Panc1 (cell line): Measurements from ENCODE around the gene SLC30A4. TPM values are rescaled to one million over a fixed set of nuclear protein-coding genes. Genes with fewer than 3 reads are reported as not detected.

Source experiments
- ATAC-seq: fragments of 200-7000 bp; cut with Tn5 transposase; 2 replicates; pipeline ENCODE4 v1.9.1; 2020; ENCODE audit warnings: mild to moderate bottlenecking, moderate library complexity
- BruUV-seq: library from RNA; stranded (reverse); fragments of 400-500 nt; replicated peaks from 2 replicates; lab custom pipeline; 2021; lab: Mats Ljungman, UMichigan
- CTCF ChIA-PET: fragments of 300-600 bp; sonication (Branson Sonifier 250); formaldehyde crosslinking; loops from one replicate; lab custom pipeline; 2022; ENCODE audit warnings: antibody characterized with exemption; lab: Charles Lee
- POLR2A ChIA-PET: fragments of 300-600 bp; sonication (Branson Sonifier 250); formaldehyde crosslinking; loops from one replicate; lab custom pipeline; 2022; ENCODE audit warnings: antibody characterized with exemption; lab: Charles Lee
- DNase-seq: peaks from one replicate; pipeline ENCODE4 v3.0.0-alpha.2; 2010; ENCODE audit warnings: low read depth, low spot score
- H3K27ac ChIP-seq: 2 replicates; pipeline ENCODE4 v1.5.1; 2011; ENCODE audit warnings: mild to moderate bottlenecking, low read length, inconsistent platforms
- H3K27me3 ChIP-seq: fragments of 200-500 bp; sonication (Bioruptor generic); 2 replicates; pipeline ENCODE4 v1.6.0; 2014; ENCODE audit warnings: low read length, inconsistent platforms; ENCODE audit not compliant: control insufficient read depth, insufficient read depth
- H3K36me3 ChIP-seq: fragments of 200-500 bp; sonication (Bioruptor generic); 2 replicates; pipeline ENCODE4 v1.5.1; 2014; ENCODE audit warnings: inconsistent platforms, mild to moderate bottlenecking, low read length, moderate library complexity; ENCODE audit not compliant: control insufficient read depth, insufficient read depth
- H3K4me1 ChIP-seq: 2 replicates; pipeline ENCODE4 v1.5.1; 2011; ENCODE audit warnings: inconsistent platforms, mild to moderate bottlenecking, low read length, moderate library complexity; ENCODE audit not compliant: control insufficient read depth, insufficient read depth
- H3K4me3 ChIP-seq, 2 experiments: 2 replicates each; pipeline ENCODE4 v1.5.1; 2011 to 2012; ENCODE audit warnings: low read depth in 2 of 2, low read length in 2 of 2, mild to moderate bottlenecking in 2 of 2, inconsistent platforms in 1 of 2, moderate library complexity in 1 of 2
- H3K9me3 ChIP-seq: fragments of 200-500 bp; sonication (Bioruptor generic); 2 replicates; pipeline ENCODE4 v1.5.1; 2014; ENCODE audit warnings: low read depth, mild to moderate bottlenecking, inconsistent platforms, low read length, moderate library complexity; ENCODE audit not compliant: control insufficient read depth, insufficient read depth
- CTCF ChIP-seq: fragments of 450-650 bp; IDR thresholded peaks from 2 replicates; pipeline ENCODE4 v1.5.1; 2017; ENCODE audit warnings: mild to moderate bottlenecking
- POLR2AphosphoS5 ChIP-seq: IDR thresholded peaks from 2 replicates; pipeline ENCODE4 v1.6.1; 2012; ENCODE audit warnings: mild to moderate bottlenecking, low read depth, low read length, moderate library complexity
- REST ChIP-seq, 2 experiments: IDR thresholded peaks; 2 replicates each; pipeline ENCODE4 v1.6.1; 2011 to 2012; ENCODE audit warnings: low read depth in 2 of 2, control low read depth in 1 of 2, low read length in 1 of 2, mild to moderate bottlenecking in 1 of 2, moderate library complexity in 1 of 2; ENCODE audit not compliant: insufficient read depth in 1 of 2
- SIN3A ChIP-seq: IDR thresholded peaks from 2 replicates; pipeline ENCODE4 v1.6.1; 2012; ENCODE audit warnings: low read depth, mild to moderate bottlenecking, low read length, moderate library complexity, borderline replicate concordance; ENCODE audit not compliant: insufficient read depth
- TCF7L2 ChIP-seq: IDR thresholded peaks from 2 replicates; pipeline ENCODE4 v1.6.1; 2011; ENCODE audit warnings: mild to moderate bottlenecking, low read depth, low read length, inconsistent platforms
- in situ Hi-C: cut with HindIII; loops from 2 replicates; pipeline ENCODE4 v1.10.0; 2016; ENCODE audit warnings: low sequenced_read_pairs, low pct_unique_long_range_greater_than_20kb
- intact Hi-C: fragments of 100-400 bp; cut with micrococcal nuclease; formaldehyde crosslinking; loops from one replicate; pipeline ENCODE4 v1.10.0; 2022; ENCODE audit not compliant: unreplicated experiment
- total RNA-seq: library from RNA; stranded (reverse); gene quantifications from one replicate; pipeline ENCODE4 v1.2.1, GENCODE V29; 2021; ENCODE audit not compliant: unreplicated experiment

SLC30A4 gene
- total RNA-seq, 1 experiment from 2014 or later = 9.3 TPM

- no TSS peak for BruUV-seq
- CTCF ChIA-PET = interaction anchor here (0.6 to 1.3 kb wide), 4 partner anchors 11 to 105 kb away, joined by 3 to 8 read pairs (median 4); a partner anchor contains a TSS
- Histone ChIP-seq H3K27ac (no peak overlapping the region), H3K36me3 (no peaks in the 10 kb centered on the region), H3K4me1 (peaks cover 27% of the 10 kb centered on the region), H3K27me3 (no peaks in the 10 kb centered on the region), H3K9me3 (no peaks in the 10 kb centered on the region), H3K4me3 (no peak overlapping the region)
- no peak for TF ChIP-seq CTCF
- no peak for TF ChIP-seq SIN3A
- TF ChIP-seq TCF7L2 = no peak
- TF ChIP-seq POLR2AphosphoS5 = no peak
- TF ChIP-seq REST (IDR thresholded peaks at IDR 0.05; ENCODE audit: insufficient read depth in 1 of 2, low read depth in 2 of 2, low read length in 1 of 2) = no peak
- no peak for ATAC-seq
- in situ Hi-C loops (no loop called here), intact Hi-C loops (no loop called here)
- DNase-seq = no peak
- POLR2A ChIA-PET = interaction anchor here (0.7 kb wide), 1 partner anchor 14 kb away, joined by 6 read pairs; no protein-coding TSS in a partner anchor
Measured at GRCh38 chr15:45443645-45444044, 78.9 kb downstream of the SLC30A4 start.

GRCh38 chr15:45442507-45443135, 79.9 kb downstream of the SLC30A4 start:
- in situ Hi-C loops = no loop called here
- ATAC-seq = no peak
- no TSS peak for BruUV-seq

More at GRCh38 chr15:45442507-45443135, 79.9 kb downstream of the SLC30A4 start:
- no peaks in the 10 kb centered on the region for H3K36me3 ChIP-seq
- no peak overlapping the region for H3K4me3 ChIP-seq
- H3K27me3 ChIP-seq = no peaks in the 10 kb centered on the region
- peaks cover 17% of the 10 kb centered on the region for H3K4me1 ChIP-seq
- 0 out of 2 replicates have a peak overlapping the region, but pooled peaks have one; percentile 15 for H3K27ac ChIP-seq
- TF ChIP-seq SIN3A = no peak
- no peak for TF ChIP-seq CTCF
- no peak for TF ChIP-seq REST (IDR thresholded peaks at IDR 0.05; ENCODE audit: insufficient read depth in 1 of 2, low read depth in 2 of 2, low read length in 1 of 2)
- no peak for TF ChIP-seq POLR2AphosphoS5
- TF ChIP-seq TCF7L2 = no peak
- intact Hi-C loops = no loop called here
- POLR2A ChIA-PET = interaction anchor here (0.7 kb wide), 1 partner anchor 13 kb away, joined by 6 read pairs; no protein-coding TSS in a partner anchor
- H3K9me3 ChIP-seq = no peaks in the 10 kb centered on the region
- CTCF ChIA-PET = interaction anchor here (0.7 to 1.3 kb wide), 2 partner anchors 12 to 137 kb away, joined by 4 to 5 read pairs; no protein-coding TSS in a partner anchor
- no peak for DNase-seq
